HG03045 (cell line): ENCODE measurements around the gene DLG5.

Experiments used
- ATAC-seq: cut with Tn5 transposase; IDR thresholded peaks from one replicate; pipeline ENCODE4 v1.9.1; 2021; ENCODE audit warnings: mild to moderate bottlenecking, moderate library complexity; ENCODE audit not compliant: unreplicated experiment

Gene DLG5

GRCh38 chr10:77892021-77892739, 34.4 kb downstream of the DLG5 start:
- no peak for ATAC-seq

- ATAC-seq: no peak
Observed at GRCh38 chr10:77890097-77890496, 36.5 kb downstream of the DLG5 start.

- ATAC-seq: no peak
Observed at GRCh38 chr10:77889277-77889903, 37.2 kb downstream of the DLG5 start.

- no peak for ATAC-seq
Observed at GRCh38 chr10:77888356-77888703, 38.2 kb downstream of the DLG5 start.

DNA sequence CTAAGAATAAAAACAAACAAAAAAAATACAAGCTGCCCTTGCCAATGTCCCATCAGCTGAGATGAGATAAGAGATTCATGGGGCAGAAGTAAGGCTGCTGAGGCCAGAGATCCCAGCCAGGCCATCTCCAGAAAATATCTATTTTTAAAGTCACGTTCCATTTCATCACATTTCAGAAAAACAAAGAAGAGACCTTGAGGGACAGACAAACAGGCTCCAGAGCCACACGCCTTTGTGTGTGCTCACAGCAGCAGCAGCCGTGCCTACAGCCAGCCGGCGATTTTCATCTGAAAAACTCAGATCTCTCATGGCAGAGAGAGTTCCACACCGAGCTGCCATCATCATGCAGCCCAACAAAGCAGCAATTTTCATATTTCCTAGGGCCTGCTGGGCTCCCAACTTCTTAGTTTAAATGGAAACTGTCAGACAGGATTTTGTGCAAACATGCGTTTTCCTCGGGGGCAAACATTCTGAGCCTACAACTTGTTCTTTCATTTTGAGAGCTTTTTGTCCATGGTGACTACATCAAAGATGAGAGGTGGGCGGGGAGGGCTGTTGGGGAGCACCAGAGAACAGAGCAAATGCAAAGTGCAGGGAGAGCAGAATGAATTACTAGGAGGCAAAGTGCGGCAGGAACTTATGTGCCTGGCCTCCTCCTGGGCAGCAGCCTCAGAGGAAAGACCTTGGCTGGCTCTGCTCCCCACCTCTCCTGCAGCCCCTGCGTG, 38.8 kb downstream of the DLG5 start:
- no peak for ATAC-seq

DNA sequence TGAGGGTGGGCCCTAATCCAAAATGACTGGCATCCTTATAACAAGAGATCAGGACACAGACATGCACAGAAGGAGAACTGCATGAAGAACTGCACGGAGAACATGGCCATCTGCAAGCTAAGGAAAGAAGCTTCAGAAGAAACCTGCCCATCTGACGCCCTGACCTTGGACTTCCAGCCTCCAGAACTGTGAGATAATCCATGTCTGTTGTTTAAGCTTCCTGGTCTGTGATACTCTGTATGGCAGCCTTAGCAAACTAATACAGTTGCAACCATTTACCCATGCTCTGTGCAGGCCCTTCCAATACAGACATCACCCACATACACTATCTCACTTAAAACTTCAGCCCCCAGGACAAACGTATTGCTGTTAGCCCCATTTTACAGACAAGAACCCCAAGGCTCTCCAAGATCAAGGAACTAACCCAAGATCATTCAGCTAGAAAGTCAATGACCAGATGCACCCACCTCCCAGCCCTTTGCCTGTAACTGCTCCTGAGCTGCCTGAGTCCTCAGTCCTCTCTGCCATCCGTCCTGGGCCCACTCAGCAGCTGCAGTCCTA, 39.7 kb downstream of the DLG5 start:
- ATAC-seq: no peak

DNA sequence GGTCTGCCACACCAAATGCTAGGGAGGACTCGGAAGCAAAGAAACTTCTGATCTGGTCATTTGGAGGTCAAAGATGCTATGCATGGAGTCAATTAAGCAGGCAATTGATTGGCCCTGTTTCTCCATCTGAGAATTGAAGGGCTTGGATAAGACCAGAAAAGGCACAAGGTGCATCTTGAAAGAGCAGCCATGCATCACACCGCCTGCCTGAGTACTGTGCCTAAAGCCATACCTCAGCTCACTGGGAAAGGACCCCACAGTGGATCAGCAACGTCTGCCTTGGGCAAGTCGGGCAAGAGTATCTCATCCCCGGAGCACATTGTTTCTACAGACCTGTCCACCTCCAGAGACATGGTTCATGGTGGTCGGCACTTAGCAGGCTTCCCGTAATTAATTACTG, 42.4 kb downstream of the DLG5 start:
- no peak for ATAC-seq

DNA sequence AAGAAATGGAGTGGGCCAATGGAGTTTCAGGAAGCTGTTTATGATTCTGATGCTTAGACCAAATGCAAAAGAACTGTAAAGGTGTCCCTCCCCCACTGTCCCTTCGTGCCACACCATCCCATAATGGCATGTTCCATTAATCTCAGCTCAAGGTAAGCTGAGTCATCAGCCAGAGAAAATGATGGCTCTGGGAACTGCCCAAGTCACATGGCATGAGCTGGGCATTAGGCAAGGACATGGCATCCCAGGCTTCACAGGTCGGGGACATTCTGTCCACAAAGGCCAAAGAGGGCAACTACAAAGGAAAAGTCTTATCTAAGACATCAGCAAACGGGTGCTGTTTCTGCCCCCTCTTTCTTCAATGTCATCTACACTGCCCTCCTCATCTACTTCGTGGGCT, 44.9 kb downstream of the DLG5 start:
- no peak for ATAC-seq

DNA sequence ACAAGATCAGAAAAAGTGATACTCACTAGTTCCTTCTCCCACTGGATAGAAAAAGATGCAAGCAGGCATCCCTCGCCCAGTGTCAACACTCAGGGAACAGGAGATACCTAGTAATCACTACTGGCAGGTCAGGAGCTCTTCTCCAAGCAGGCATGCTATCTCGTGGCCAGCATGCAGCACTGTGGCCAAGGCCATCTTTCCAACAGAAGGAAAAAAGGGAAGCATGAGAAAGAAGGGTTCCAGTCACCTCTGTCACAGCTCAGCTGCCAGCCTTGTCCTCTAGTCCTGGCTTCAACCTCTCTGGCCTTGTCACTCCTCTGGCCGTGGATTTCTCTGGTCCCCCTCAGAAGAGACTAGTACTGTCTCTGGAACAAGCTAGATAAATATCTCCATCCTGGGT, 45.3 kb downstream of the DLG5 start:
- no peak for ATAC-seq

DNA sequence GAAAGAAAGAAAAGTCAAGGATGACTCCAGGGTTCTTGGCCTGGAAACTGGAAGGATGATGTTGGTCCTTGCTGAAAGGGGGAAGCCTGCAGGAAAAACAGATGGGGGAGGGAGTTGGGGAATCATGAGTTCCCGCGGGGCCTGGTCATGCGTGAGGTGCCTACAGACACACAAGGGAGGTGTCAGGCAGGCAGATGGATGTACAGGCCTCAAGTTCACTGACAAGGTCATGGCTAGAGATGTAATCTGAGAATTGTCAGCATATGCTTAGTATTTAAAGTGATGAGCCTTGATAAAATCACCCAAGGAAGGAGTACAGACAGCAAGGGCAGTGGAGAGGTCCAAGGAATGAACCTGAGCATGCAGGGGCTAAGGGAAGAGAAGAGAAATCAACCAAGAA, 46.8 kb downstream of the DLG5 start:
- ATAC-seq: no peak

DNA sequence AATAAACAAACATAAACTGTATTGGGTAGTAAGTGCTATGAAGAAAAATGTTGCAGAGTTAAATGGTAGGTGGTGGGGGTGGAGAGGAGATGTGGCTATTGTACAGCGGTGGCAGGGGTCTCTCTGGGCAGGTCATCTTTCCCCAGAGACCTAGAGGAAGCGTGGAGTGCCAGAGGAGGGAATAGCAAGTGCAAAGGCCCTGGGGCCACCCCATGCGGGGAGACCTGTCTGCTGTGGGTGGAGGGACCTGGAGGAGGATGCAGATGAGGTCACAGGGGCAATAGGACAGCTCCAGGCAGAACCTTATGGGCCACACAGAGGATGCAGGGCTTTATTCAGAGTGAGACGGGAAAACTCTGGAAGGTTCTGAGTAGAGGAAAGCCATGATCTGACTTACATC, 47.5 kb downstream of the DLG5 start:
- ATAC-seq: no peak

GRCh38 chr10:77877441-77878344, 48.9 kb downstream of the DLG5 start:
- ATAC-seq: no peak

GRCh38 chr10:77875730-77876129, 50.8 kb downstream of the DLG5 start:
- no peak for ATAC-seq

DNA sequence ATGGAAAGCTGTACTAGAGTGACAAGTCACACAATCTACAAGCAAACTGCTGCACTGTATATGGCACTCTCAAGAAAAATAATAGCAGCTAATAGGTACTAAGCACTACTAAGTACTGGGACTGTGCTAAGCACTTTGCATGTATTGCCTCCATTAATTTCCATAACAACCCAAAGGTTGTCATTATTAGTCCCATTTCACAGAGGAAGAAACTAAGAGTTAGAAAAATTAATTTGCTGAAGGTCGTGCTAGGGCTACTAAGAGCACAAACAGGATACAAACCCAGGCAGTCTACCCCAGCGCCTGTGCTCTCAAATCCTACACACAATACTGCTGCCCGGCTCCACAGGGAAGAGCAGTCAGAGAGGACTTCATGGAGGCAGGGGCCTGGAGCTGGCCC, 51.7 kb downstream of the DLG5 start:
- ATAC-seq: no peak

DNA sequence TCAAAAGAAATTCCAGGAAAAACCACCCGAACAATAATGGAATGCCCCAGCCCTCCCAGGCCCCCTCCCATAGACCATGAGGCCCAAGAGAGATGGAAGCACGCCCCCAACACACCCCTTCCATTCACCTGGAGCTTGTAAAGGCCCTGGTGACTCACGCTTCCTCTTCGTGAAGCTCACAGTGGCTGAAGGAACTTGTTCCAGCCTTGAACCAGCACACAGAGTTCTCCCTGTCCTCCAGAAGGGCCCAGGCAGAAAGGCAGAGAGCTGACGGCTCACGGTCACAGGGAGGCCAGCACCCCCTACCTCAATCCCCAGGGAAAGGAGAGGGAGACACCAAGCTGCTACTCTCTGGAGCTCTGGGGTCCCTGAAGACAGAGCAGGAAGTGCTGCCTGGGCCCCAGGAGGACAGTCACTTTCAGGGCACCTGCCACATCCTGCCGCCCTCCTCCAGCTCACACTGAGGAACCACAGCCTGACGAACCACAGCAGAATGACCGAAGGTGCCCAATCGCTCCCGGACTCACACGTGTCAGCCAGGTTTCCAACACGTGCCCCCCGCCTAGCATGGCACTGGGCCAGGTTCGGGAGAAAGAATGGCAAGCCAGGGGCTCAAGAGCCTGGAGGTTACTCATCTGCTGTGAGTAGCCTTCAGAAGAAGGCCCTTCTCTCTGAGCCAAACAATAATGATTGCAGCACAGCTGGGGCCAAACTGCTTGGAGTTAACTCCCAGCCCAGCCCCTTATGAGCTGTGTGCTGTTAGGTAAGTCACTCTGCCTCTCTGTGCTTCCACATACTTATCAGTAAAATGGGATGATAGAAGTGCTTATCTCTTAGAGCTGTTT, 52.8 kb downstream of the DLG5 start:
- ATAC-seq: peak; percentile 72

DNA sequence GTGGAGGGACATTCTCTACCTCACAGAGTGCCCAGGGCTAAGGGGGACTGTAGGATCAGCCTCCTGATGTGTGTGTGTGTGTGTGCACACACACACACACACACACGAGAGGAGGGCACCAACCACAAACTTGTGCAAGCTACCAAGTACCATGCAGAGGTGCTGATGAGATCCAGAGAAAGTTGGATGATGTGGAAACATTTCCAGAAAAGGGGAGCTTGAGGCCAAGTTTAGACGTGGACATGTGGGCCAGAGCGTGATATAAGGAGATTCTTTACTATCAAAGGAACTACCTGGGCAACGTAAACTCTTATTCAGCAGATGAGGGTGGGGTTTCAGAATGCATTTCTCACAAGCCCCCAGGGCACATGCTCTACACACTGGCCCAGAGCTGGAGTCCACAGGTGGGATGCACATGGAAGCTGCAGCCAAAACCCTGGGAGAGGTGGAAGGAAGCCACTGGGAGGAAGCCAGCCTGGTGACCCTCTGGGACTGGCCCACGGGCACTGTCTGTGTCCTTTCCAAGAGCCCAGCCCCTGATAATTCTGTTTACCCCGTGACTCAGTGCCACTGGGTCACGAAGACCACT, 53.5 kb downstream of the DLG5 start:
- ATAC-seq: no peak

GRCh38 chr10:77872151-77872946, 54.2 kb downstream of the DLG5 start:
- ATAC-seq: no peak

GRCh38 chr10:77869626-77870420, 56.7 kb downstream of the DLG5 start:
- no peak for ATAC-seq
